ENCODE data around the gene PID1. TPM values are rescaled to one million over a fixed set of nuclear protein-coding genes. Genes with fewer than 3 reads are reported as not detected.

Gene PID1
- total RNA-seq, 2 donors from 2014 or later = 13.0 to 13.8 TPM

DNA sequence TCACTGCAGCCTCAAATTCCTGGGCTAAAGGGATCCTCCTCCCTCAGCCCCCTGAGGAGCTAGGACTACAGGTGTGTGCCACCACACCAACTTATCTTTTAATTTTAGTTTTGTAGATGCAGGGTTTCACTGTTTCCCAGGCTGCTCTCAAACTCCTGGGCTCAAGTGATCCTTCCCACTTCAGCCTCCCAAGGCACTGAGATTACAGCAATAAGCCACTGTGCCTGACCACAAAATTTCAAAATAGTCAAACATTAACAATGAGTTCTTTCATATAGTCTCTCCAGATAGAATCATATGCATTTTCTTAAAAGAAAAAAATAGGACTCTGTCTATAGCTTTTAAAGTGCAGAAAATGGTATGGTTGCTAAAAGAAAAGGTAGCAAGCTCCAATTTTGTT lies 24.9 kb upstream of the PID1 start:
- no peaks in the 10 kb centered on the region for H3K9me3 ChIP-seq
- H3K4me3 ChIP-seq = no peak overlapping the region
- TF ChIP-seq CTCF (IDR thresholded peaks at IDR 0.05) = no peak
- no peak for TF ChIP-seq POLR2A (IDR thresholded peaks at IDR 0.05)
- no peak overlapping the region for H3K27ac ChIP-seq
- DNase-seq (no peak), ATAC-seq (no peak)
- no peaks in the 10 kb centered on the region for H3K36me3 ChIP-seq (replicated peaks in 1 of 2; ENCODE audit: insufficient read depth in 1 of 2, low read depth in 2 of 2)
- intact Hi-C loops (cut with DNase I) = no loop called here
- H3K27me3 ChIP-seq = no peaks in the 10 kb centered on the region
- H3K4me1 ChIP-seq = no peaks in the 10 kb centered on the region

GRCh38 chr2:229287823-229288222 lies 16.7 kb upstream of the PID1 start:
- intact Hi-C loops (cut with DNase I) = no loop called here
- WGBS, 2 donors = 30 to 64% methylated on average over 1 of the region's 1 CpG
- no peak overlapping the region for H3K27ac ChIP-seq
- H3K4me1 ChIP-seq = no peaks in the 10 kb centered on the region
- no peaks in the 10 kb centered on the region for H3K9me3 ChIP-seq
- TF ChIP-seq POLR2A (IDR thresholded peaks at IDR 0.05) (no peak), CTCF (IDR thresholded peaks at IDR 0.05) (no peak)
- no peaks in the 10 kb centered on the region for H3K36me3 ChIP-seq (replicated peaks in 1 of 2; ENCODE audit: insufficient read depth in 1 of 2, low read depth in 2 of 2)
- DNase-seq = no peak
- no peak for ATAC-seq
- no peaks in the 10 kb centered on the region for H3K27me3 ChIP-seq
- no peak overlapping the region for H3K4me3 ChIP-seq

GRCh38 chr2:229282758-229283546 lies 11.9 kb upstream of the PID1 start:
- WGBS, 2 donors = 56 to 64% methylated on average over 5 of the region's 5 CpGs
- TF ChIP-seq POLR2A (IDR thresholded peaks at IDR 0.05) (no peak), CTCF (IDR thresholded peaks at IDR 0.05) (no peak)
- ATAC-seq = peak; percentile 67
- peak in 3 of 4 donors; percentile 35 to 69 (median 35) for DNase-seq
- H3K27ac ChIP-seq = no peak overlapping the region
- H3K4me3 ChIP-seq = no peak overlapping the region
- intact Hi-C loops (cut with DNase I) = no loop called here
- no peaks in the 10 kb centered on the region for H3K9me3 ChIP-seq
- H3K36me3 ChIP-seq (replicated peaks in 1 of 2; ENCODE audit: insufficient read depth in 1 of 2, low read depth in 2 of 2) = no peaks in the 10 kb centered on the region
- no peaks in the 10 kb centered on the region for H3K27me3 ChIP-seq
- H3K4me1 ChIP-seq = no peaks in the 10 kb centered on the region

DNA sequence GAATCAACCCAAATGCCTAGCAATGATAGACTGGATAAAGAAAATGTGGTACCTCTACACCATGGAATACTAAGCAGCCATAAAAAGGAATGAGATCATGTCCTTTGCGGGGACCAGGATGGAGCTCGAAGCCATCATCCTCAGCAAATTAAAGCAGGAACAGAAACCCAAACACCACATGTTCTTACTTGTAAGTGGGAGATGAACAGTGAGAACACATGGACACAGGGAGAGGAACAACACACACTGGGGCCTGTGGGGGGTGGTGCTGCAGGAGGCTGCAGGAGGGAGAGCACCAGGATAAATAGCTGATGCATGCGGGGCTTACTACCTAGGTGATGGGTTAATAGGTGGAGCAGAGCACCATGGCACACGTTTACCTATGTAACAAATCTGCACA lies 8.4 kb upstream of the PID1 start:
- no peaks in the 10 kb centered on the region for H3K36me3 ChIP-seq (replicated peaks in 1 of 2; ENCODE audit: insufficient read depth in 1 of 2, low read depth in 2 of 2)
- H3K27me3 ChIP-seq = no peaks in the 10 kb centered on the region
- no peak for ATAC-seq
- intact Hi-C loops (cut with DNase I) = loop anchor here (5.0 kb wide), 1 partner anchor 147 kb away; no protein-coding TSS in a partner anchor
- no peak overlapping the region for H3K4me3 ChIP-seq
- H3K27ac ChIP-seq = no peak overlapping the region
- no peaks in the 10 kb centered on the region for H3K4me1 ChIP-seq
- 77 to 82% methylated on average over 4 of the region's 4 CpGs for WGBS, 2 donors
- TF ChIP-seq POLR2A (IDR thresholded peaks at IDR 0.05) = no peak
- TF ChIP-seq CTCF (IDR thresholded peaks at IDR 0.05) = no peak
- no peak for DNase-seq
- no peaks in the 10 kb centered on the region for H3K9me3 ChIP-seq

GRCh38 chr2:229275506-229275905 lies 4.4 kb upstream of the PID1 start:
- no peak for DNase-seq
- ATAC-seq = no peak
- intact Hi-C loops (cut with DNase I) = loop anchor here (5.0 kb wide), 1 partner anchor 143 kb away; no protein-coding TSS in a partner anchor
- Histone ChIP-seq H3K4me1 (peaks cover 13% of the 10 kb centered on the region), H3K27me3 (no peaks in the 10 kb centered on the region), H3K27ac (no peak overlapping the region), H3K36me3 (replicated peaks in 1 of 2; ENCODE audit: insufficient read depth in 1 of 2, low read depth in 2 of 2) (no peaks in the 10 kb centered on the region), H3K4me3 (no peak overlapping the region), H3K9me3 (no peaks in the 10 kb centered on the region)
- TF ChIP-seq POLR2A (IDR thresholded peaks at IDR 0.05) = no peak
- no peak for TF ChIP-seq CTCF (IDR thresholded peaks at IDR 0.05)

All from body of pancreas (tissue), 4 donors.